Astrocyte of the spinal cord (primary cell): ENCODE data around the gene SH3RF1.

Experiments
- DNase-seq: peaks from one replicate; pipeline ENCODE4 v3.0.0; 2011; ENCODE audit warnings: low read depth, low spot score
- H3K4me3 ChIP-seq: 2 replicates; pipeline ENCODE4 v1.5.1; 2011; ENCODE audit warnings: low read depth, mild to moderate bottlenecking, low read length, moderate library complexity
- in situ Hi-C: cut with HindIII; loops from 2 replicates; pipeline ENCODE4 v1.10.0; 2017; ENCODE audit warnings: low sequenced_read_pairs
- TF ChIP-seq, protein P1 (sequence below): IDR thresholded peaks from 2 replicates; pipeline ENCODE4 v1.5.1; 2012; ENCODE audit warnings: low read depth, mild to moderate bottlenecking, low read length, inconsistent platforms

Gene SH3RF1

DNA sequence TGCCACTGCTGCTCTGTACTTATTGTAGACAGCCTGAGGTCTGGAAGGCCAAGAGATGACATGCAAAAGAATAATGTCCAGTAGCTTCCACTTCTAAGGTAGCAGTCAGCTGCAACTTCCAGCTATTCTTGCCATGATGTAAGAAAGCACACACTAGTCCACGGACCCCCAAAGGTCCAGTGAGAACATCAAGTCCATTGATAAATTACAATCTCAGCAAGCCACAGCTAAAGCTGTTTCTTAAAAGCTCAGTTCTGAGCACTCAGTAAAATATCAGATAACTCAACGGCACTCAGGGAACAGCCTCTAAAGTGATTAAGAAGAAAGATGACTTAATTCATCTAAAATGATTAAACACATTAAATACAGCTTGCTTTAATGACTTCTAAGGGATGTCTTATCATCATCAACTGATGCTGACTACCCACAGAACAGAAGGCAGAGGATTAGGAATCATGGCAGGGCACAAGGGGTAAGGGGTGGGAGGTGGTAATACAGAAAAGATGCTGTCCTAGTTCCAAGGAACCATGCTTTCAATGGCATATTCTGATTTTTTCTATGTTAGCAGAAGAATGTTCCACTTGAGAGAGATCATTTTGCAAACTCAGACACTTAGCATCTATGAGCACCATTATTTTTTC, 161.6 kb downstream of the SH3RF1 start:
- no peak for DNase-seq
- in situ Hi-C loops, result no loop called here
- no peak overlapping the region for H3K4me3 ChIP-seq
- TF ChIP-seq, protein P1, sequence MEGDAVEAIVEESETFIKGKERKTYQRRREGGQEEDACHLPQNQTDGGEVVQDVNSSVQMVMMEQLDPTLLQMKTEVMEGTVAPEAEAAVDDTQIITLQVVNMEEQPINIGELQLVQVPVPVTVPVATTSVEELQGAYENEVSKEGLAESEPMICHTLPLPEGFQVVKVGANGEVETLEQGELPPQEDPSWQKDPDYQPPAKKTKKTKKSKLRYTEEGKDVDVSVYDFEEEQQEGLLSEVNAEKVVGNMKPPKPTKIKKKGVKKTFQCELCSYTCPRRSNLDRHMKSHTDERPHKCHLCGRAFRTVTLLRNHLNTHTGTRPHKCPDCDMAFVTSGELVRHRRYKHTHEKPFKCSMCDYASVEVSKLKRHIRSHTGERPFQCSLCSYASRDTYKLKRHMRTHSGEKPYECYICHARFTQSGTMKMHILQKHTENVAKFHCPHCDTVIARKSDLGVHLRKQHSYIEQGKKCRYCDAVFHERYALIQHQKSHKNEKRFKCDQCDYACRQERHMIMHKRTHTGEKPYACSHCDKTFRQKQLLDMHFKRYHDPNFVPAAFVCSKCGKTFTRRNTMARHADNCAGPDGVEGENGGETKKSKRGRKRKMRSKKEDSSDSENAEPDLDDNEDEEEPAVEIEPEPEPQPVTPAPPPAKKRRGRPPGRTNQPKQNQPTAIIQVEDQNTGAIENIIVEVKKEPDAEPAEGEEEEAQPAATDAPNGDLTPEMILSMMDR, result no peak

DNA sequence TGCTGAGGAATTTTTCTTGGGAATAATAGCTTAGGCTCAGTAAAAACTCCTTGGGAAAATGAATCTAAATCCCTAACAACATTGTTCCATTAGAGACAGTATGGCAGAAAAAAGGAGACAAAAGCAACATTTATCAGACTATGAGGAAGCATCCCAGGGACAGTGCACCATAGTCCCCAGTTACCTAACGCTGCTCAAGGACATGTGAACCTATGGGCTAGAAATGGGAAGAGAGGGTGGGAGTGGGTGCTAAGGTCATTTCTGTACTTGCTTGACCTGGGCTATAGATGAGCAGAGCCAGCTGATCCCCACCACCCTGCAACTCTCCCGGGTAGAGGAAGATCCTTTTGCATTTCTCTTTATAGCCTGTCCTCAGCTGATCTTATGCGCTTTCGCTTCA, 162.5 kb downstream of the SH3RF1 start:
- TF ChIP-seq, protein P1, result no peak
- in situ Hi-C loops, result no loop called here
- no peak overlapping the region for H3K4me3 ChIP-seq
- no peak for DNase-seq

DNA sequence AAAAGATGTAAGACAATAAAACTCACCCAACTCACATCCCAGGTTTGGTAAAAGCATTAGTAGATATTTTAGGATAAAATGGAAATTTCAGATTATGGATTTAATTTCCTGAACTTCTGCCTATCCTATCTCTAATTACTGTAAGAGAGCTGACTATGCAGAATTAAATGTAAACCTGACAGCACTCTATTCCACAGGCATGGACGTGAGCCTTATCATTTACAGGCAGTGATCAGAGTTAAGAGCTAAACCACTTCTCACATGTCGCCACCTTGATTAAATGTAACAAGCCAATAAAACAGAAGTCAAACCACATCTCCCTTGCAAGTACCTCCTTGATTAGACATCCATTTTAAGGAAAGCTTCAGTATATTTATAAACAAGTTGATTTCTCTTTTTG, 163.2 kb downstream of the SH3RF1 start:
- DNase-seq, result no peak
- in situ Hi-C loops, result no loop called here
- H3K4me3 ChIP-seq, result no peak overlapping the region
- TF ChIP-seq, protein P1, result no peak

DNA sequence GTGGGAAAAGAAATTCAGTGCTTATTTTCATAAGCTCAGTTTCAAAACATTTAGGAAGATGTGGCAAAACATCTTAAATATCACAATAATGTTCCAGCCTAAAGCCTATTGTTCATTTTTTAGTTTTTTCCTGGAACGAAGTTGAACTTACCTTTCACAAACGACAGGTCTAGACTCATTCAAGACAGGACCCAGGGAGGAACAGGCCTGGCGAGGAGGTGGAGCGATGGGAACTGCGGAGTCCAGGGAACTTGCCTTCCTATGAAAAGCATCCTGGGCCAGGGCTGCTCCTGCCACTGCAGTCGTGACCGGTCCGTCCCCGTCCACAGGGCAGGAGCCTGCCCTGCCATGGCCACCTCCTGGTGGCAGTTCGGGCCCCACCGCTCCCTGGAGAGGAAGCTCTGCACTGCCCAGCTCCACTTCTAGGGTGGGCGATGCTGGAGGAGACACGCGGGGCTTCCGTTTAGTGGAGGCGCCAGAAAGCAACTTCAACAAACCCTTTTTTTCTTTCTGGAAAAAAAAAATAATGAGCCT, 164.0 kb downstream of the SH3RF1 start:
- no peak for DNase-seq
- in situ Hi-C loops, result no loop called here
- H3K4me3 ChIP-seq, result no peak overlapping the region
- TF ChIP-seq, protein P1, result no peak

DNA sequence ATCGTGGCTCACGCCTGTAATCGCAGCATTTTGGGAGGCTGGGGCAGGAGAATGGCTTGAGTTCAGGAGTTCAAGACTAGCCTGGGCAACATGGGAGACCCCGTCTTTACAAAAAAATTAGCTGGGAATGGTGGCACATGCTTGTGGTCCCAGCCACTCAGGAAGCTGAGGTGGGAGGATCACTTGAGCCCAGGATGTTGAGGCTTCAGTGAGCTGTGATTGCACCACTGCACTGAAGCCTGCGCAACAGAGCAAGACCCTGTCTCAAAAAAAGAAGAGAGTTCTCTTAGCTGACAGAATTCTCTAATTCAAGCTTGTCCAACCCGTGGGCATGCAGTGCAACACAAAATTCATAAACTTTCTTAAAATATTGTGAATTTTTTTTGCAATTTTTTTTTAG, 165.1 kb downstream of the SH3RF1 start:
- in situ Hi-C loops, result no loop called here
- TF ChIP-seq, protein P1, result no peak
- no peak overlapping the region for H3K4me3 ChIP-seq
- no peak for DNase-seq

DNA sequence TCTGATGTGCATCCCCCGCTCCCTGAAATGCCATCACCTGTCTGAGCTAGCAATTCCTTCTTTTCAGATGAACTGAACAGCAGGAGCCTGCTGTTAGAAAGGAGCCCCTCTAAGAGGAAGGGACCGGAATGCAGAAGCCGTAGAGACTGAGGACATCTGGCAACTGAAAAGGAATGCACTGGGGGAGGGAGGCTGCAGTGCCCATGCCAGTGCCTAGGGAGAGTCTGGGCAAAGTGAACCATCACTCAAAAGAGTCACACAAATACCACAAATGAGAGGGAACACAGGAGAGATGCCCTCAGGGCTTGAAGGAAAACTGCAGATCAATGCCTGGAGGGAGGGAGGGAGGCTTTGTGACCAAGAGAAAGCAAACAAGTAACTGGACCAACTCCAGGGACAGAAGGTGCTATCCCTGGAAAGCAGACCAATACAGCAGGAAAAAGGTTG, 166.8 kb downstream of the SH3RF1 start:
- DNase-seq, result peak; percentile 25
- TF ChIP-seq, protein P1, result no peak
- in situ Hi-C loops, result no loop called here
- H3K4me3 ChIP-seq, result no peak overlapping the region
